Vagina (tissue), 2 donors: ENCODE results near the gene CD96. TPM values are rescaled to one million over a fixed set of nuclear protein-coding genes. Genes with fewer than 3 reads are reported as not detected.

ENCODE experiments used
- DNase-seq, 2 donors: peaks; one replicate each; pipeline ENCODE4 v3.0.0-alpha.2; 2017; ENCODE audit errors: extremely low spot score in 2 of 2
- H3K27ac ChIP-seq: fragments of 200-600 bp; sonication (generic); one replicate; pipeline ENCODE4 v1.5.1; 2019
- H3K27me3 ChIP-seq: fragments of 200-600 bp; sonication (generic); one replicate; pipeline ENCODE4 v1.5.1; 2019
- H3K36me3 ChIP-seq, 2 donors: fragments of 200-600 bp; sonication (generic); one replicate each; pipeline ENCODE4 v1.5.1; 2017 to 2019
- H3K4me1 ChIP-seq: fragments of 200-600 bp; sonication (generic); one replicate; pipeline ENCODE4 v1.5.1; 2019
- H3K4me3 ChIP-seq, 2 donors: fragments of 200-600 bp; sonication (generic); 1 replicate in 1 of 2; 2 replicates in 1 of 2; pipeline ENCODE4 v1.5.1; 2016 to 2019
- H3K9me3 ChIP-seq: fragments of 200-600 bp; sonication (generic); one replicate; pipeline ENCODE4 v1.5.1; 2019
- CTCF ChIP-seq, 3 experiments: fragments of 450-650 bp in 2 of 3; fragments of 200-600 bp in 1 of 3; sonication (generic) in 1 of 3; IDR thresholded peaks; one replicate each; pipeline ENCODE4 v1.5.1; 2017 to 2019; ENCODE audit warnings: antibody characterized with exemption in 3 of 3, mild to moderate bottlenecking in 2 of 3, moderate library complexity in 2 of 3
- POLR2A ChIP-seq, 2 donors: fragments of 450-650 bp; IDR thresholded peaks; one replicate each; pipeline ENCODE4 v1.6.1; 2017; ENCODE audit warnings: antibody characterized with exemption in 2 of 2, mild to moderate bottlenecking in 2 of 2, moderate library complexity in 2 of 2
- POLR2AphosphoS5 ChIP-seq, 2 donors: sonication (generic); formaldehyde crosslinking; IDR thresholded peaks; one replicate each; pipeline ENCODE4 v1.9.0; 2017; ENCODE audit warnings: antibody characterized with exemption in 2 of 2, mild to moderate bottlenecking in 2 of 2, low read depth in 1 of 2; ENCODE audit not compliant: insufficient read depth in 1 of 2
- intact Hi-C: fragments of 100-400 bp; cut with DNase I; formaldehyde crosslinking; loops from one replicate; pipeline ENCODE4 v1.15.1; 2023
- total RNA-seq: library from RNA; depleted of rRNA; stranded (reverse); fragments of >200 nt; gene quantifications from one replicate; pipeline ENCODE4 v1.2.3, GENCODE V29; 2016

The CD96 gene
- total RNA-seq, 1 donor from 2014 or later, result 13.5 TPM

GRCh38 chr3:111701292-111701906 lies 159.4 kb downstream of the CD96 start:
- H3K36me3 ChIP-seq, result no peaks in the 10 kb centered on the region
- H3K9me3 ChIP-seq, result no peaks in the 10 kb centered on the region
- DNase-seq, result no peak
- intact Hi-C loops, result no loop called here
- H3K4me3 ChIP-seq, result no peak overlapping the region
- TF ChIP-seq CTCF (IDR thresholded peaks at IDR 0.05) (no peak), POLR2A (IDR thresholded peaks at IDR 0.05) (no peak), POLR2AphosphoS5 (IDR thresholded peaks at IDR 0.05; ENCODE audit: insufficient read depth in 1 of 2, low read depth in 1 of 2) (no peak)
- H3K27me3 ChIP-seq, result no peaks in the 10 kb centered on the region
- no peak overlapping the region for H3K27ac ChIP-seq
- no peaks in the 10 kb centered on the region for H3K4me1 ChIP-seq

Other genes starting within 250 kb of the CD96 start
- gene ZBED2, start 53.1 kb downstream of the CD96 start, total RNA-seq, result 4.9 TPM
- 0.98 TPM for gene PLCXD2, start 132.5 kb downstream of the CD96 start, total RNA-seq